ENCODE data around the gene NINJ1.

The NINJ1 gene

DNA sequence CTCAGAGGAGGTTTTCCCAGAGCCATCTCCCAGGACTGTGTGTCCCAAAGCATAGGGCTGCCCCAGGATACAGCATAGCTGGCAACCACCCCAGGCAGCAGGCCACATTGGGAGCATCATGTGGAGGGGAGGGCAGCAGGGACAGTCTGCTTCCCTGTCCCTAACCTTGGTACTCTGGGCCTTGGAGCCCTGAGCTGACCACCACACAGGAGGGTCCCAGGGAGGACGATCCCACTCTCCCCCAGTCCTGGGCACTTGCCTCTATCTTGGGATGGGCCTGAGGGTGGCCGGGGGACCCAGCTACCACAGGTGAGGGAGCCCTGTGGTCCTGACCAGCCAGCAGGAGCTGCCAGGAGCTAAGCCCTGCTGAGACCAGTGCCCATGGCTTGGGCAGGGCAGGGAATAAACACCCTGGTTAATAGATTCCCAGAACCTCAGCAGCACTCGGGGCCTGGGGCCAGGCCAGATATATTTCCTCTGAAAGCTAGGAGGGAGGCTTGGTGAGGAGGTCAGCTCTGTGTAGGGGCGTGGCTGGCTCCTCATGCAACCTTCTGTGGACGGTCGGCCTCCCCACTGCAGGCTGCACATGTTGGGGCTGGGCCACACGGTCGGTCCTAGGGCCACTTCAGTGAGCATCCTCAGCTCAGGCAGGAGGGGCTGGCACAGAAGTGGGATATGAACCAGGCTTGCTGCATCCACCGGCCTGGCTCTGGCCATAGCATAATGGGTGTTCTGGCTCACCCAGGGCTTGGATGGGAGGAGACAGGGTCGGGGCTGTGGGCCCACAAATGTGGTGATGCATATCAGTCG is 4.2 kb downstream of the NINJ1 start:
- no peak overlapping the region for H3K27ac ChIP-seq
- TF ChIP-seq, protein P1, sequence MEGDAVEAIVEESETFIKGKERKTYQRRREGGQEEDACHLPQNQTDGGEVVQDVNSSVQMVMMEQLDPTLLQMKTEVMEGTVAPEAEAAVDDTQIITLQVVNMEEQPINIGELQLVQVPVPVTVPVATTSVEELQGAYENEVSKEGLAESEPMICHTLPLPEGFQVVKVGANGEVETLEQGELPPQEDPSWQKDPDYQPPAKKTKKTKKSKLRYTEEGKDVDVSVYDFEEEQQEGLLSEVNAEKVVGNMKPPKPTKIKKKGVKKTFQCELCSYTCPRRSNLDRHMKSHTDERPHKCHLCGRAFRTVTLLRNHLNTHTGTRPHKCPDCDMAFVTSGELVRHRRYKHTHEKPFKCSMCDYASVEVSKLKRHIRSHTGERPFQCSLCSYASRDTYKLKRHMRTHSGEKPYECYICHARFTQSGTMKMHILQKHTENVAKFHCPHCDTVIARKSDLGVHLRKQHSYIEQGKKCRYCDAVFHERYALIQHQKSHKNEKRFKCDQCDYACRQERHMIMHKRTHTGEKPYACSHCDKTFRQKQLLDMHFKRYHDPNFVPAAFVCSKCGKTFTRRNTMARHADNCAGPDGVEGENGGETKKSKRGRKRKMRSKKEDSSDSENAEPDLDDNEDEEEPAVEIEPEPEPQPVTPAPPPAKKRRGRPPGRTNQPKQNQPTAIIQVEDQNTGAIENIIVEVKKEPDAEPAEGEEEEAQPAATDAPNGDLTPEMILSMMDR (conservative IDR thresholded peaks at IDR 0.05) = no peak

DNA sequence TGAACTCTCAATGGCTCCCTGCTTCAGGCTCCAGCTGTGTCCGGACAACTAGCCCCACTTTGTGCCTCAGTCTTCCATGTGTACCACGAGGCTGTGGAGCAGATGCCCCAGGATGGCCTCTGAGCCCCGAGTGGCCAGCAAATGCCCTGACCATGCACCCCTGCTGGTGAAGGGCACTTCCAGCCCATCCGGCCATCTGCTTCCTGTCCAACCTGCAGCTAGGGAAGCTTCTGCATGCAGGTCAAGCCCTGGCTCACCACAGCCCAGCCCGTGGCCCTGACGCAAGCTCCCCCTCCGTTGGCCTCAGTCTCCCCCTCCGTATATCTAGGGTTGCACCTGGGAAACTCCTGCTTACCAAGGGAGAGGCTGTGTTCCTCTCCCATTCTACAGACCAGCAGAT is 4.8 kb downstream of the NINJ1 start:
- TF ChIP-seq, protein P1 (conservative IDR thresholded peaks at IDR 0.05) = no peak
- H3K27ac ChIP-seq = no peak overlapping the region

DNA sequence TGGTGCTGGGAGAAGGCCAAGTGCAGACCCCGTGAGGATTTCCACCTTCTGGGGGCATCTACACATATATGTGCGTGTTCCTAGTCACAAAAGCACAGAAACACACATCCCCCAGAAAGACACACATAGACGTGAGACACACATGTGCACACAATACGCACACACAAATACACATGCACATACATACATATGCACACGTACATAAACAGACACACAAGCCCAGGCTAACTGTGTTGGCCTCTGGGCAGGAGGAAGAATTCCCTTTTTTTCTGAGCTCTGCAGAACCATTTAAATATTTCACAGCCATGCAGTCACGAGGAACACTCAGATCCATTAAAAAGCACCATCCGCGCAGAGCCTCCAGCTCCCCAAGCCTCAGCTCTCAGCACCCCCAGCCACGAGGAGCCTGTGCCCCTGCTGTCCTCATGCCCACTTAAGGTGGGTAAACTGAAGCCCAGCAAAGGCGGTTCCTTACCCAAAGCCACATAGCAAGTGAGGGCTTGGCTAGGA is 5.3 kb downstream of the NINJ1 start:
- H3K27ac ChIP-seq = no peak overlapping the region
- TF ChIP-seq, protein P1 (conservative IDR thresholded peaks at IDR 0.05) = no peak

DNA sequence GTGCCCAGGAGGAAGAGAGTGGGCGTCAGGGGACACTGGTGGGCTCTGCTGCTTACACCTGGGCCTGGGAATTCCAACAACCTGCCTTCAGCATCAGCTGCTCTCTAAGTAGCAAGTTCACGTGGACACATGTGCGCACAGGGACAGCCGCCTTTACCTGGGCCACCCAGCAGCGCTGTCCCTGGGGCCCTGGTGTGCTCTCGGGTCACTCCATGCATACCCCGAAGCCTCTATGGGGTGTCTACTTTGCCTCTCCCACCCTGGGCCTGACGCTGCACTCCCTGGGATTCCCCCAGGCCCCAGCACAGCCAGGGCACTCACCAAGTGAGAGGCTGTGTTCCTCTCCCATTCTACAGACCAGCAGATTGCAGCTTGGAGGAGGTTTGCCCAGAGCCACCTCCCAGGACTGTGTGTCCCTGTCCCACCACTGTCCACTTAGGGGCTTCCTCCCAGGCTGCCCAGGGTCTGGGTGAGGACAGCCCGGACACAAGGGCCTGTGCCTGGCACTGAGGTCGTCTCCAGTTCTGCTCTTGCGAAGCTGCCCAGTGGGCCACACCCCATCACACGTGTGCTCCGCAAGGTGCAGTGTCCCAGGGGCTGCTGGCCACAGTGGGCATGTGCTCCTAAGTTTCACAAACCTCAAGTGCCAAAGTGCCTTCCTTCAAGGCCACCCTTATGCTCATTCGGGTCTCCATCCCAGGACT is 5.9 kb downstream of the NINJ1 start:
- TF ChIP-seq, protein P1 (conservative IDR thresholded peaks at IDR 0.05) = no peak
- no peak overlapping the region for H3K27ac ChIP-seq

DNA sequence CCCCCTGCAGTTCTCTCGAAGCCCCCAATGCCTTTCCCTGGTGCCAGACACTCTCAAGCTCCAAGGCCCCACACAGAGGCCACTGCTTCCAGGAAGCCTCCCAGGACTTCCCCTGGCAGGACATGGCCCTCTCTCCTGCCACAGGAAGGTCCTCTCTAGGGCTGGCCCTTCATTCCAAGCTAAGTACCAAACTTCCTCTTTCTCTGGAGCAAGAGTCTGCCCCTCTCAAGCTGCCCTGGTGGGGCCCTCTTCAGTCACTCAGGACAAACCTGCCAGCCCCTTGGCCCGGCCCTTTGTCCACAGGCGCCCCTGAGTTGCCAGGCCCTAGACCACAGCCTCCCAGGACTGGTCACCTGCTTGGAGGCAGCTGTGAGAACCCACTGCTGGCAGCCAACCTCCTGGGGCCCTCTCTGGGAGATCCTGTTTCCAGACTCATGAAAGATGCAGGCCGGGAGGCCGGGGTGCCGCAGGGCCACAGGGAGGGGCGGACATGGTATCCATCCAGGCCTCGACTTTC is 6.6 kb downstream of the NINJ1 start:
- TF ChIP-seq, protein P1 (conservative IDR thresholded peaks at IDR 0.05) = no peak
- H3K27ac ChIP-seq = peak overlapping the region; percentile 30; the same call in 1 of the 2 replicates

DNA sequence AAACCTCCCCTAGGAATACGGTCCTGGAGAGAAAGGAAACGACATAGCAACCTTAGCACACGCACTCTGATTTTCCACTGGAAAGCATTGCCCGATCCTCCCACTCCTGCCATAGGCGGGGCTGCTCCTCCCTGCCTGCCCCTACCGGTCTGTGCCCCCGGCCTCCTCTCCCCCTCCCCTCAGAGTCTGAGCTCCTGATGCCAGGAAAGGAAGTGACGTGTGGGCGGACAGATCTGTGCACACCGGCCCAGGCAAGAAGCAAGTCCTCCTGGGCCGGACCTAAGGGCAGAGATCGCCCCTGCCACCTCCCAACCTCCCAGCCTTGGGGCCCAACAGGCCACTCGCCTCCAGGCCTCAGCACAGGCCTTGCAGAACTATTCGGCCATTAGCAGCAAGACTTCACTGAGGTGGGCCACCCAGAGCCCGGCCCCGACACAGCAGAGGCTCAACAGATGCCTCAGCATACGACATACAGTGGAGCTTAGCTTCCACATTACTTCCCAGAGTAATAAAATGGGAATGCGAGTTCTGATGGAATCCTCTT is 7.2 kb downstream of the NINJ1 start:
- peak overlapping the region; percentile 30 for H3K27ac ChIP-seq
- TF ChIP-seq, protein P1 (conservative IDR thresholded peaks at IDR 0.05) = no peak
